Epithelial cell of prostate (primary cell): ENCODE results near the gene NET1.
A peak's percentile ranks its signal among the peaks of the same experiment; 100 is the strongest.
"Not testable (repeated sequence)": the region's sequence is repeated elsewhere in the genome, so short reads cannot be mapped to it uniquely, and the experiment has no call there.

Experiments
- DNase-seq: peaks from one replicate; pipeline ENCODE4 v3.0.0-alpha.2; 2011; ENCODE audit warnings: low read depth, low spot score
- H3K27ac ChIP-seq: fragments of 450-650 bp; 2 replicates; pipeline ENCODE4 v1.5.1; 2017; ENCODE audit warnings: mild to moderate bottlenecking

NET1 gene

DNA sequence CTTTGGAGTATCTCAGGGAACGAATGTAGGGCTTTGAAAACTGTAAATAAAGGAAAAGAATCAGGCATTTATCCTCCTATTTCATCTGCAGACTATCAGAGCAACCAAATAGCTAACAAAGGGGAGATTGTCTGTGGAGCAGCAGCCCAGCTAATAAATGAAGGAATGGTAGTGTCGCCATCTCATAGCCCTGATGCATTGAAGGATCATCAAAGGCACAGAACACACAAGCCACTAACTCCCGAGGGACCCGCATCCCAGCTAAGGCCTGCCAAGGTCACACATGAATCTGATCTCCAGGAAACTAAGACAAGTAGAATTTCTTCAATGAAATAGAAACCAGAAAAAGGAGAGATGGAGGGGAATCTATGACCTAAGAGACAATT lies 48.8 kb downstream of the NET1 start:
- DNase-seq: no peak
- H3K27ac ChIP-seq: peak overlapping the region; percentile 84

DNA sequence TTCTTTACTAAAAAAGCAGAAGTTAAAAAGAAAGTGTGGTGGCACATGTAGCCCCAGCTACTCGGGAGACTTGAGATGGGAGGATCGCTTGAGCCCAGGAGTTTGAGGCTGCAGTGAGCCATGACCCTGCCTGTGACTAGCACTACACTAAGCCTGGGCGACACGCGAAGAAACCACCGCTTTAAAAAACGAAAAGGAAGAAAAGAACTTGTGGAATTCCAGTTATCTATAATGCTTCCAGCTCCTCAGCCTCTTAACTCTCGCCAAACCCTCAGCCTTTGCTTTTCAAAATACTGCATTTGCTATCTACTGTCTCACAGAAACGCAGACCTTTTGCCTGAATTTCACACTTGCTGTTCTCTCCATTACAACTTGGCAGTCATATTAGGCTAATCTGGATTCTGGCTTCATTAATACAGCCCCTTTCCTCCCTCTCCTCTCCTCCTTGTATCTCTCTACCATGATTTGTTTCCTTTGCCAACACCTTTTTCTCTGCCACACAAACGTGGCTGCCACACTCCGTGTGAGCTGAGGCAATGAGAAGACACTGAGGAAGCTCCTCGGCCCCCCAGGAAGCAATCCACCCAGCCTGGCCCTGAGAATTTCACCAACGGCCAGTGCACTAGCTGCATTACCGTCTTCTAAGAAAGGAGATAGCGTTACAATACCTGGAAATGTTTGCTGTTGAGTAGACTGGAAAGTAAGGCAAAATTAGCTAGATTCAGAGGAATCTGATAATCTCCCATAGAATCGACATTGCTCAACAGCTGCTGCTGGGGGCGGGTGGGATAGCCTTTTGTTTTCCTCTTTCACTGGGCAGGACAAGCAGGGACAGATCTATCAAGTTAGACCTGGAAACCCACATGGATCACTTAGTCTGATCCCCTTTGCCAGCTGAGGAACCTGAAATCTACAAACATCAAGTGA lies 49.8 kb downstream of the NET1 start:
- H3K27ac ChIP-seq: peak overlapping the region; percentile 84
- DNase-seq: no peak

DNA sequence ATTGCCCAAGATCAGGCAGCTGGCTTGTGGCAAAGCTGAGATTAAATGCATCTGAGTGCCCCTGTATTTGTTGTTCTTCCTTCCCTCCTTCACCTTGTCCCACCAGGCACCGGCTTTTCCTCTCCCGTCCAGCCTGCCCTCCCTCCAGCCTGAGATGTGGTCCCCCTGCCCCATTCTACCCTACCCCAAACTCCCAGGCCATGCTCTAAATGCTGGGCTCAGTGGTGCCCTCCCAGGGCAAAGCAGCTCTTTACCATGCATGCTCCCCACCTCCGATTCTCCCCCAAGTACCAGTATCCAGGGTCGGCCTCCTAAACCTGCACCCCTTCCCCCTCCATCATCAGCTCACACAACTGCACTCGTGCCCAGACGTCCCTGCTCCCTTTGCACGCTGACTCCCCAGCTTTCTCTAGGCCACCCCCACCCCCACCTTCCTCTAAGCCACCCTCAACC lies 50.5 kb downstream of the NET1 start:
- no peak for DNase-seq
- H3K27ac ChIP-seq: peak overlapping the region; percentile 84

DNA sequence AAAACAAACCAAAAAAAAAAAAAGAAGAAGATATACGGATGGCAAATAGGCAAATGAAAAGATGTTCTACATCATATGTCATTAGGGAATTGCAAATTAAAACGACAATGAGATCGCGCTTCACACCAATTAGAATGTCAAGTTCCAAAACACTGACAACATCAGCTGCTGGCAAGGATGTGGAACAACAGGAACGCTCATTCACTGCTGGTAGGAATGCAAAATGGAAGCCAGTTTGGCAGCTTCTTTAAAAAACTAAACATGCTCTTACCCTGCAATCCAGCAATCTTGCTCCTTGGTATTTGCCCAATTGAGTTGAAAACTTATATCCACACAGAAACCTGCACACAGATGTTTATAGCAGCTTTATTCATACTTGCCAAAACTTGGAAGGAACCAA lies 52.2 kb downstream of the NET1 start:
- no peak overlapping the region for H3K27ac ChIP-seq
- DNase-seq: no peak

DNA sequence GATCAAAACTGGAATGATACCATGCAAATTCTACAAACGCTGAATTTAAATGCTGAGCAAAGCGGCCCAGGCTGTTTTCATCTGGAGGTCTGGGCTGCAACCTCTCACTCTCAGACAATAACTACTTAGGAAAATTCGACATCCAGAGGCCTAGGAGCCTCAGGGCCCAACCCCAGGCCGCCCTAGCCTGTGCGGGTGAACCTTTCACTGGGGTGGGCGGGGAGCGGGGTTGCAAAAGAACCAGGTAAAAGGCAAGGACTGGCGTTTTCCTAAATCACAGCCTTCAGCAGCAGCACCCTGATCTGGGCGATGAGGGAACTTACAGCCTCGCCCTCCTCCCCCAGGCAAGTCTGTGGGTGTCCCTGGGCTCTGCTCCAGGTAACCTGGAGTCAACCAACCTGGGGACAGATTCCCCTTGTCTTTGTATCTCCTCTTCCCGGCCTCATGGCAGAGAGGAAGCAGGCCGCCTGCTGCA lies 53.7 kb downstream of the NET1 start:
- peak overlapping the region; percentile 79 for H3K27ac ChIP-seq
- DNase-seq: no peak

DNA sequence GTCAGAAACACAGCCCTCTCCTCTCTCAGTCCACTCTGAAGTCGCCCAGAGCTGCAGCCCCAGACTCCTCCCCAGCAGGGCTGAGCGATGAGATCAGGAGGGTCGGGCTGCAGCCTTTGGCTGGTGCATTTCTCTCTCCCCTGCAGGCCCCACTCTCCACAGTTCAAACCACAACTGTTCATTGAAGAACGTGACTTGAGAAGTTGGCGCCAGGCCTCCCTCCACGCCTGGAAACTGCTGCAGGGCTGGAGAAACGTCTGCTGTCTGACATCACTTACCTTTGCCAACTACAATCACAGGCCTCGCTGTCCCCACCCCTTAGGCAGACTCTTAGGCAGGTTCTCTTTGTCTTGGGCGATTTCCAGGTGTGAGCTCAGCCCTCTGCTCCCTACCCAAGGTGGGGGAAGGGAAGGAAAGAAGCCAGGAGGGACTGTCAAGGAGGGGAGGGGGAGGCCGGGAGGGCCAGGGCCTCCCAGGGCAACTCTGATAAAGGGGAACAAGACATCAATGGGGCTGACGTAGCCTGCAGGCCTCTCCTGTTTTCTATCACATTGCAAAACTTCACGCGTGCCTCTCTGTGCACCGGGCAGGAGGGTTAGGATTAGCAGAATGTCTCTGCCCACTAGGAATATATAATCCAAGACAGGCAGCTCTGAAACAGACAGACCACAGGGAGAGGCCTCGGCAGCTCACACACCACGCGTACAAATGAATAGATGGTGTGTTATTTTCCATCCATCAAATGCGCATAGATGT lies 54.3 kb downstream of the NET1 start:
- peak overlapping the region; percentile 79 for H3K27ac ChIP-seq
- peak; percentile 93 for DNase-seq

DNA sequence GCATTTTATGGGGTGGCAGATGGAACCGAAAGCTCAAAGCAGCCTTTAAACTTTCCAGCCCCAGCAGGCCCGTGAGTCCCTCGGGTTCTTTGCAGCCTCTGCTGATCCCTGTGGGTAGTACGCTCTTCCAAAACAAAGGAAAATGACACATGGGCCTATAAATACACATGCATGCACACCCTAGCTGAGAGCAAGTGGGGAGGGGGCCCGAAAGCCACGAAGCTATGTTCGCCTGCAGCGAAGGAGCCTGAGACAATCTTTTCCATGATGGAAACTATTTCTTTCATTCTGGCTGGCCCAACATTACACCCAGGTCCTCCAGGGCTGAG lies 54.8 kb downstream of the NET1 start:
- DNase-seq: no peak
- H3K27ac ChIP-seq: peak overlapping the region; percentile 79

DNA sequence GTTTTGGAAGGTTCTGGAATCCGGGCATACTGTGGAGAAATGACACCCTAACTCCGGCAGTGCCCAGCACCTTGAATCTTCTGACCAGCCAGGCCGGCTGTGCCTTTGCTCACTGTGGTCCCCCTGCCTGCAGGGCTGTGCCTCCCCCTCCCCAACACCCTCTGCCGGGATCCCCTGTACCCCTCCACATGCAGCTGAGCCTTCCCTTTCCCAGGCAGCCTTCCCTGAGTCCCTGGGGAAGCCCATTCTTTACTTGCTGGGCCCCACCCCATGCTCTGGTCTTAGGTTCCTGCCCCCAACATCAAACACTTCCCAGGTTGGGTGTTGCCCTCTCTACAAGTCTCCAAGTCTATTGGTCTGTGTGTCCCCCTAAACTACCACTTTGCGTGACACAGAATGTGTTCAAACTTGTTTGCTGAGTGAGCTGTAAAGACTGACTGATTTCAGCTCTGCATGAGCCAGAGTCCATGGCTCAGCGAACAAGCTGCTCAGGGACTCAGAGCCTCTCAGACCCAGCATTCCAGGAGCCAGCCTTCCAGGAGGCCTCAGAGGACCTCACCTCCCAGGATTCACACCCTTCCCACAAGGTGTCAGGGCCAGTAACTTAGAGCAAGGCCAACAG lies 55.4 kb downstream of the NET1 start:
- peak overlapping the region; percentile 79 for H3K27ac ChIP-seq
- no peak for DNase-seq

DNA sequence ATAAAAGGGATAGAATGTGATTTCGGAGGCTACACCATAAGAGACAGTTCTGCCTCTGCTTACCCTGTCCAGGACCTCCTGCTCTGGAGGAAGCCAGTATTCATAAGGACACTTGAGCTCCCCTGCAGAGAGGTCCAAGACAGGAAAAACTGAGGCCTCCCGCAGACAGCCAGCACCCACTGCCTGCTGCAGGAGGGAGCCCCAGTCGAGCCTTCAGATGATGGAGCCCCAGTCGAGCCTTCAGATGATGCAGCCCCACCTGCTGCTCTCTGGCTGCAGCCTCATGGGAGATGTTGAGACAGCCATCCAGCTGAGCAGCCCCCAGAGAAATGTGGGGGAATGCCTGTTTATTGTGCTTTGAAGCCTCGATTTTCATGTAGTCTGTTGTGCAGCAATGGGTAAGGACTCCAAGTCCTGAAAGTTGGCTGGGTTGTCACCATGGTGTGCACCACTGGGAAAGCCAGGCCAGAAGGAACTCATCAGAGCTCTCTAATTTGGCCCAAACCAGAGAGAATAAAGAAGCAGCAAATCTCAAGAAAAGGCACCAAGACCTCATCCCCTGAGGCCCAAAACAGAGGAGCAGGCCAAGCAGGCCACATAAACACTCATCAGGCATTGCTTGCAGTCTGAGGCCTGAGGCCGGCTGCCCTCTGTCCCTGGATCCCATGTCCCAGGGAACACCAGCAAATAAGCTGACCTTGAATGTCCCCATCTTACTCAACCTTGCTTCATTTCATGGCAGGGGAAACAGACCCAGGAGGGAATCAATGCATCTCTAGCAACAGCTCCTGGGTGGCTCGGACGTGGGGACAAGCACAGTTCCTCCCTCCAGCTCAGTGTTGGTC lies 56.1 kb downstream of the NET1 start:
- peak overlapping the region; percentile 79 for H3K27ac ChIP-seq
- DNase-seq: no peak

DNA sequence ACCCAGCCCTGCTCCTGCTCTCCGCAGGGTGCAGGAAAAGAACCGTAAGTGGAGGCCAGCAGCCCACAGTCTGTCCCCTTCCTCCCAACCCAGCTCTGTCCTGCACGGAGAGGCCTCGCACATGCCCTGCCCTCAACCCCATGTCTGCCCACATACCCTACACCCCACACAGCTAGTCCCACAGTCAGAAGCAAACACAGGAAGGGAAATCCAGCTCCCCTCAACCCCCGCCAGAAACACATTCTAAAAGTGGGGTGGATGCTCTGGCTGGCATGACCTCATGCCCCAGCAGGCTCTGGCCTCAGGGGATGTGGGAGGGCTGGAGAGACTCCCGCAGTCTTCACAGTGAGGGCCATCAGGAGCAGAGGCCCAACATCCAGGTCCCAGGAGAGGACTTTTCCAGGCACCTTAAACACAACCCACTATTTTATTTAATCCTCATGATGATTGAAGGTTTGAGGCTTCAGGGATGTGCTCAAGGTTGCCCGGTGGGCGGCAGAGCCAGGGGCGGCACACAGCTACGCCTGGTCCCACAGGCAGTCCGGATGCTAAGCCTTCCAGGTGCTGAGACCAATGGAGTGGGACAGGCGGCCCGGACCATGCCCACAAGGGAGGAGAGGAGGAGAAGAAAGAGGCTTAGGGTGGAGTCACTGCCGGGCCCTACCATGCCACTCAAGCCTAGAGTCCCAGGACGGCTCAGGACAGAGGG lies 57.1 kb downstream of the NET1 start:
- no peak for DNase-seq
- no peak overlapping the region for H3K27ac ChIP-seq

DNA sequence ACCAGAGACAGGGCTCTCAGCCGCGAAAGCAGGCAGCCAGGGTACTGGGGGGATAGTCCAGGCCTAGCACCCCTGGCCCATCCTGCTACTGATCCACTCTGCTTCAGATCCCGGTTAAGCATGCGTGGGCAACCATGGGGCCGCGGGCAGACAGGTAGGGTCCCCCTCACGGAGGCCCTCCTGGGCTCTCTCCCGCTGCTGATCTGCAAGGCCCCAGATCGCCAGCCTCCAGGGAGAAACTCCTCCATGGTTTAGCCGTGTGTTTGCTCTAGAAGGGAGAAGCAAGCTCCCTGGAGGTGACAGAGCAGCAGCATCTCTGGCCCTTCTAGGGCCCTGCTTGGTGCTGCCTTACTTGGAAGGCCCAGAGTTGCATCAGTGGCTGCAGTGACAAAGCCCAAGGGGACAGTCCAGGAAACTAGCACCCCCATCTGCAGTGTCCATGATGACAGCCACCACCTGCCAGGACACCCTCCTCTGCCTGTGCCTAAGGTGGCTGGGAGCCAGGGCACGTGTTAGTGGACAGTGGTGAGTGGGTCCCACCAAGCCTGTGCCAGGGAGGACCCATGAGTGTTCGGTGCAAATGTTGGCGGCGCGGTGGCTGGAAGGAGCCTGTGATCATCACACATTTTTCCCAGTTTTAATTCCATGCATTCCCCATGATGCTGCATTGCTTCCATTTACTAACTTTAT lies 57.9 kb downstream of the NET1 start:
- DNase-seq: no peak
- H3K27ac ChIP-seq: no peak overlapping the region

DNA sequence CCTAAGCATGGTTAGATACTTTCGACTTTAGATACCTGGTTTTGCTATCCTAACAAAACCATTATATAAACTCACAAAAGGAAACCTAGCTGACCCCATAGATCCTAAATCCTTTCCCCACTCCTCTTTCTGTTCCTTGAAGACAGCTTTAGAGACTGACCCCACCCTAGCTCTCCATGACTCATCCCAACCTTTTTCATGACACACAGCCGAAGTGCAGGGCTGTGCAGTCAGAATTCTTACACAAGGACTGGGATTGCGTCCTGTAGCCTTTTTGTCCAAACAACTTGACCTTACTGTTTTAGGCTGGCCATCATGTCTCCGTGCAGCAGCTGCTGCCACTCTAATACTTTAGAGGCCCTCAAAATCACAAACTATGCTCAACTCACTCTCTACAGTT lies 62.3 kb downstream of the NET1 start:
- DNase-seq, H3K27ac ChIP-seq: not testable (repeated sequence)

DNA sequence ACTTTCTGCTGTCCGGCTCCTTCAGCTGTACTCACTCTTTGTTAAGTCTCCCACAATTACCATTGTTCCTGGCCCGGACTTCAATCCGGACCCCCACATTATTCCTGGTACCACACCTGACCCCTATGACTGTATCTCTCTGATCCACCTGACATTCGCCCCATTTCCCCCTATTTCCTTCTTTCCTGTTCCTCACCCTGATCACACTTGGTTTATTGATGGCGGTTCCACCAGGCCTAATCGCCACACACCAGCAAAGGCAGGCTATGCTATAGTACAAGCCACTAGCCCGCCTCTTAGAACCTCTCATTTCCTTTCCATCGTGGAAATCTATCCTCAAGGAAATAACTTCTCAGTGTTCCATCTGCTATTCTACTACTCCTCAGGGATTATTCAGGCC lies 62.7 kb downstream of the NET1 start:
- H3K27ac ChIP-seq, DNase-seq: not testable (repeated sequence)

DNA sequence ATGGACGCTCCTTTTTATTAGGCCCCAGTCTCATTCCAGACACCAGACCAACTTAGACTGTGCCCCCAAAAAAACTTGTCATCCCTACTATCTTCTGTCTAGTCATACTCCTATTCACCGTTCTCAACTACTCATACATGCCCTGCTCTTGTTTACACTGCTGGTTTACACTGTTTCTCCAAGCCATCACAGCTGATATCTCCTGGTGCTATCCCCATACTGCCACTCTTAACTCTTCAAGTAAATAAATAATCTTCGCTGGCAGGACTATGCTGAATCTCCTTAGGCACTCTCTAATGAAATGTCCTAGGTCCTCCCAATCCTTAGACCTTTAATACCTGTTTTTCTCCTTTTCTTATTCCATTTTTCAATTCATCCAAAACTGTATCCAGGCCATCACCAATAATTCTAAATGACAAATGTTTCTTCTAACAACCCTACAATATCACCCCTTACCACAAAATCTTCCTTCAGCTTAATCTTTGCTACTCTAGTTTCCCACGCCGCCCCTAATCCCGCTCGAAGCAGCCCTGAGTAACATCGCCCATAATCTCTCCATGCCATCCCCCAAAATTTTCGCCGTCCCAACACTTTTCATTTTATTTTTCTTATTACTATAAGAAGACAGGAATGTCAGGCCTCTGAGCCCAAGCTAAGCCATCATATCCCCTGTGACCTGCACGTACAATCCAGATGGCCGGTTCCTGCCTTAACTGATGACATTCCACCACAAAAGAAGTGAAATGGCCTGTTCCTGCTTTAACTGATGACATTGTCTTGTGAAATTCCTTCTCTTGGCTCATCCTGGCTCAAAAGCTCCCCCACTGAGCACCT lies 63.8 kb downstream of the NET1 start:
- H3K27ac ChIP-seq: not testable (repeated sequence)

DNA sequence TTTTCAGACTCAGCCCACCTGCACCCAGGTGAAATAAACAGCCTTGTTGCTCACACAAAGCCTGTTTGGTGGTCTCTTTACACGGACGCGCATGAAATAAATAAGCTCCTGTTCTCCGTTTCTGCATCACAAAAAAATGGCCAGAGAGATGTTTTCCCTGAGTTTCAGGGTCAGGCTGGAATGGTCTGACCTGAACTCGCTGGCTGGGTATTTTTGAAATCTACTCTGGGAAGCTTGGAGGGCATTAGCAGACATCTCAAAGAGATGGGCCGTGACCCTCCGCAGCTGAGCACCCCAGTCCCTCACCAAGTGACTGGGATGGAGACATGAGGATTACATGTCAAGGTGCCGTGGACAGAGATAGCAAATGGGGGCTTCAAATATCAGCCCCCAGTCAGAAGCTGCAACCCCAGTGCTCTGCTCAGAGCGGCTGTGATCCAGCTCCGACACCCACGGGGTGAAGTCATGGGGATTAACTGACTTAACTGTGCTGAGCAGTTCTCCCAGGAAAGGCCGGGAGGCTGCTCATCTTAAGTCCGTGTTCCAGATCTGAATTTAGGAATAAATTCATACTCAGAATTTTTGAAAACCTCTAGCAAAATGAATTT lies 64.7 kb downstream of the NET1 start:
- DNase-seq: no peak
- H3K27ac ChIP-seq: no peak overlapping the region

More for the DNA sequence above, 63.8 kb downstream of the NET1 start:
- DNase-seq: not testable (repeated sequence)

DNA sequence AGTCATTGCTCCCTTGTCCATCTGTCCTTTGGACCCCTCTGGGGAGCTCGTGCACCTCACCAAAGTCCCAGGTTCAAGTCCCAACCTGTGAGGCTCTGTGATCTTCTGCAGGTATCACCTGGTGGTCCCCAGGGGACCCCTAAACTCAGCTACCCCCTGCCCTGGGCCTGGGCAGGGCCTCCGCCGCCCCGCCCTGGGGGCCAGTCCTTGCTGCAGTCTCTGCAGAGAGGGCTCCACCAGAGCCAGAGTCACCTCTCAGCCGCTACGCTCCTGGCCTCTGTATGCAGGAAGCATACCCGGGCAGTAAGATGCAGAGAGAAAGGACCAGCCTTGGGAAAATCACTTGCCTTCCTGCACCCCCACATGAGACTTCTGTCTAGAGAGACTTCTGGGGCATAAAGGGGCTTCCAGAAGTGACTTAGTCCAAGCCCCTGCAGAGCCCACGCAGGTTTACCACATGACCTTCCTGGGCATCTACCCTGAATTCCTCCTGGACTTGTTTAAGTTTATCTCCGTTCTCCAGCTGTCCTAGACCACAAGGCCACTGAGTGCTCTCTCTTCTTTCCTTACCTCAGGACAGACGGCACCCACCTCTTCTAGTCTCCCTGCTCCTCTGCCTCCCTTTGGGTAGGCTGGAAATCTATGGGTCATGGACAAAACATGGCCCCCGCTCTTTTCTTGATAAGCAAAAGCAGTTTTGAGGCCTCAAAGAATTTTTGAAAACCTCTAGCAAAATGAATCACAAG lies 65.8 kb downstream of the NET1 start:
- DNase-seq: no peak
- H3K27ac ChIP-seq: no peak overlapping the region
